HG03439 (cell line): ENCODE data around the gene CCDC34.

ENCODE experiments used
- ATAC-seq: cut with Tn5 transposase; IDR thresholded peaks from one replicate; pipeline ENCODE4 v1.9.1; 2021; ENCODE audit warnings: mild to moderate bottlenecking, moderate library complexity; ENCODE audit not compliant: unreplicated experiment

Gene CCDC34

GRCh38 chr11:27292637-27293010, 70.4 kb downstream of the CCDC34 start:
- ATAC-seq = no peak

GRCh38 chr11:27291954-27292636, 70.9 kb downstream of the CCDC34 start:
- ATAC-seq = no peak

DNA sequence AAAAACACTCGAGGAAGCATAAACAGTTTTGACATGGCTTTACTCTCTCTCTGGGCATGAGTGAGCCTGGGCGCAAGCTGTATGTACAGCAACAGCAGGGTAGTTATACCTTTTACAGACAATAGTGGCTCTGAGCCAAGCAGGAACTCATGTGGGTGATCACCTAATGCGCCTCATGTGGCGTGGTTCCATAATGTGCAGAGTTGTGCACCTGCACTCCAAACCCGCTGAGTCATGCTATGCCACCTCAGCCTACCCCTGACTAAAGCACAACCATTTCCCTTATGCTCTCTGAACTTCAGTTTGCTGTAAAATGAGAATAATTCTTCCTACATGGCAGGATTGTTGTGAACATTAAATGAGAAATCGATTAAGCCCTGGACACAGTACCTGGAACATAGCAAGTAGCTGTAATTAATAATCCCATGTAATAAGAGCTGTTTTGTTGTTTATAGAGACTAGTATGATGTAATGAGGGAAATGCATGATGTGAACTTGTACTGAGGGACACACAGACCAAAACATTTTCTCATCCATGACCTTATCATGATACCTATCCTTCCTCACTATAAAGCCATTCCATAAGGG, 71.6 kb downstream of the CCDC34 start:
- no peak for ATAC-seq

- ATAC-seq = no peak
Measured at GRCh38 chr11:27290261-27291050, 72.6 kb downstream of the CCDC34 start.
